Subcutaneous adipose tissue (tissue), 4 donors: Measurements from ENCODE around the gene ARL16. TPM values are rescaled to one million over a fixed set of nuclear protein-coding genes. Genes with fewer than 3 reads are reported as not detected.

ENCODE experiments used
- CTCF ChIP-seq: fragments of 450-650 bp; IDR thresholded peaks from one replicate; pipeline ENCODE4 v1.5.1; 2016; ENCODE audit warnings: low read depth, mild to moderate bottlenecking, control low read depth, antibody characterized with exemption, moderate library complexity
- total RNA-seq, 4 donors: library from RNA; depleted of rRNA; stranded (reverse); fragments of >200 nt; gene quantifications; one replicate each; pipeline ENCODE4 v1.1.0, GENCODE V29; 2016

ARL16 gene
- total RNA-seq, 4 donors from 2014 or later: 13.2 to 40.3 (median 36.4) TPM

- TF ChIP-seq CTCF: no peak
Observed at GRCh38 chr17:81715107-81715871, 31.7 kb upstream of the ARL16 start.

- TF ChIP-seq CTCF: no peak
Observed at GRCh38 chr17:81714412-81715106, 31.0 kb upstream of the ARL16 start.

DNA sequence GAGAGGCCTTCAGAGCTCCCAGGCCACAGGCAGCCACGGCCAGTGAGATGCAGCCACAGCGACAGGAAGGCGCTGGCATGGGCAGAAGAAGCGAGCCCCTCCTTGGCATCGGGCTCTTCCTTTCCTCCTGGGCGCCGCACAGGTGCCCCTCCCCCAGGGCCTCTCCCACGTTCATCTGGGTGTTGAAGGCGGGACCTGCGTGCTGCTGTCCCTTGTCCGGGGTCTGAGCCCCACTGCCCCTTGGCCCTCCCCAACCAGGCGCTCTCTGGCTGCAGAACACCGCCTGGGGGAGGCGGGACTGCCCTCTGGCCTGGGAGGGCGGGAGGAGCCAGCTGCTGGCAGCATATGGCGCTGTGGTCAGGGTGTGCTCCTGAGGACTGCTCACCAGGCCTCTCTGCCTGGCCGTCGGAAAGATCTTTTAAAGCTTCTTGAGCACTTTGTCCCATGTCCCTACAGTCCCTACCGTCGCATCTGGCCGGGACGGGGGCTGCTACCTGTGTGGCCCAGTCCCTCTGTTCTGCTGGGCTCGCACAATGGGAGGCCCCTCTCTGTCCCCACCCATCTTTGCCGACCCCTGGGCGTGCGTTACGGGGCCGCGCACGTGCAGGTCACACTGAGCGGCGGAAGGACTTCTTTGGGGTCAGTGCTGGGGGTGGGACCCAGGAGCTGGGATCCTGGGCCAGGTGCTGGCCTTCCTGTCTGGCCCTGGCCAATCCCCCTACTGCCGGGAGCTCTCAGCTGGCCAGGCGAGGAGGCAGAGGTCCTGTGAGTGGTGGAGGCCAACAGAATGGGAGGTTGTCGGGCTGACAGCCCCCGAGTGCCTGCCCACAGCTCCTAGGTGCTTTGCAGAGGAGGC, 30.2 kb upstream of the ARL16 start:
- TF ChIP-seq CTCF: no peak

DNA sequence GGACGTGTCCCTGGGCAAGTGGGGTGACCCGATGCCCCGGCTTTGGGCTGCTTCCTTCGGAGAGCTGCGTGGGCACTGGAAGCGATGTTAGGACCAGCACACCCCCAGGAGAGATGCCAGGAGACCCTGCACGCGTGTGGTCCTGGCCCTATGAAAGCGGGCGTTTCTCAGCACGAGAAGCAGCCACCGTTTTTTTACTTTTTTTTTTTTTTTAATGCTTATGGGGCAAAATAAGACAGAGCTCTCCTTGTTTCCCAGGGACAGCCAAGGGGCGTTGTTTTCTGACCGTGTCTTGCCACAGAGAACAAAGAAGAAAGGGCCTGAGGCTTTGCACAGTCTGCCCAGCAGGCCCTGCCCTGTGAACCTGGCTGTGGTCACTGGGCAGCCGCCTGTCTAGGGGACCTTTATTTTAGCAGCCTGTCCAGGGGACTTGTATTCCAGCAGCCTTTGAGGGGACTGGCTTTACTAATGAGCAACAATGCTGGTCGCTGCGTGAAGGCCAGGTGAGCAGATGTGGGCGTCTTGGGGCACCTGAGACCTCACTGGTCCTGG, 29.5 kb upstream of the ARL16 start:
- no peak for TF ChIP-seq CTCF

- no peak for TF ChIP-seq CTCF
Observed at GRCh38 chr17:81712468-81713003, 28.9 kb upstream of the ARL16 start.

DNA sequence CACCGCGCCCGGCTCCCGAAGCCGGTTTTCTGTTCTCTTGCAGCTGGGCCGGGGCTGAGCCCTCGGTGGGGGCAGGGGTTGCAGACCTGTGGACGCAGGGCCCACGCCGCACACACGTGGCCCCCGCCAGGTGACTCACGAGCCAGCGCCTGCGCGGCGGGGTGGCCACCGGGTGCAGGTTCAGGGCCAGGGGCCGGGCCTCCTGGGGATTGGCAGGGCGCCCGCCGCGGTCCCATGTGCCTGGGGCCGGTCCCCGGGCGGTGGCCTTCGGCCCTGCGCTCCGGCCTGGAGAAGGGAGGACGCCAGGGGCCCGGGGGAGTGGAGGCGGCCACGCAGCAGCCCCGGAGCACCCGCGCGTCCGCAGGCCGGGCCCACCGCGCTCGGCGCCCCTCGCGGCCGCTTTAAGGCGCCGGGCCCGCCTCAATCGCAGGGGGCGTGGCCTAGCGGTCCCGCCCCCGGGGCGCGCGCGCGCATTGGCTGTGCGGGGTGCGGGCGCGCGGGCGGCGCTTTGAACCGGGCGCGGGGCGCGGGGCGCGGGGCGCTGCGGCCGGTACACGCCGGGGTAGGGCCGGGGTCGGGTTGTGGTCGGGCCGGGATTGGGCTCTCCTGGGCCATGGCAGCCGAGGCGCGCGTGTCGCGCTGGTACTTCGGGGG, 28.3 kb upstream of the ARL16 start, which contains the start of gene SLC25A10:
Gene SLC25A10, plus strand, starts transcription at position 471 of the 654 bp plus-strand sequence. Its CDS starts 143 bp downstream, at position 614.
- TF ChIP-seq CTCF: no peak
